GM19238 (cell line): ENCODE results near the gene CLEC4A.
"Not testable (repeated sequence)": the region's sequence is repeated elsewhere in the genome, so short reads cannot be mapped to it uniquely, and the experiment has no call there.

Experiments
- DNase-seq: peaks from one replicate; pipeline ENCODE4 v3.0.0; 2011; ENCODE audit warnings: low spot score; ENCODE audit not compliant: insufficient read length

The CLEC4A gene

DNA sequence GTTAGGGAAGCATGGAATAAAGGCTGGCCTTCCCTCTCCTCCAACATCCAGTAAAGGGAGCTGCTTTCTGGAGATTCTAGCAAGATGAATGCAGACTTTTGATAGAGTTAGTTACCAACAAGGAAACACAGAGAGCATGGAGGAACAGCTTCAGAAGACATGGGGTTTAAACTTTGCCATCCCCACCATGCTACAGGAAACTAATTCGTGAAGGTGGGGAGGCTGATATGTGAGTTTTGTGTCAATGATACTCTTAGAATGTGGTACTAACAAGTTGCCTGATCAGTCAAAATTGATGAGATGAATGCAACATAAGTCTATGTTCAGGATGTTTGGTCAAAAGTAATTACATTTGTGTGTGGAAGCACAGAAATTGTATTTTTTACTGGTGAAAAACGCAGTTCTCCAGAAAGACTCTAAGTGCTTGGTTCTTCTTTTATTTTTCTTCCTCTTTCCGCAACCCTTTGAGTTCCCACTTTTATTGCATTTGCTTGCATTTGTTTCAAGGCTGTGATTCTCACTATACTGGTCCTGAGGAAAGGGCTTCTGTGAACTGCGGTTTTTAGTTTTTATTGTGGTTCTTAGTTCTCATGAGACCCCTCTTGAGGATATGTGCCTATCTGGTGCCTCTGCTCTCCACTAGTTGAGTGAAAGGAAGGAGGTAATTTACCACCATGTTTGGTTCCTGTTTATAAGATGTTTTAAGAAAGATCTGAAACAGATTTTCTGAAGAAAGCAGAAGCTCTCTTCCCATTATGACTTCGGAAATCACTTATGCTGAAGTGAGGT lies at the start of gene CLEC4A:
Gene CLEC4A (plus strand): TSS at position 494 of the 789 bp plus-strand sequence. CDS start 262 bp downstream, at position 756.
- DNase-seq = no peak

- no peak for DNase-seq
Measured at GRCh38 chr12:8075935-8076334, 47.5 kb upstream of the CLEC4A start.

GRCh38 chr12:8076366-8076765 lies 47.1 kb upstream of the CLEC4A start:
- no peak for DNase-seq

- DNase-seq = no peak
Measured at GRCh38 chr12:8077207-8077606, 46.2 kb upstream of the CLEC4A start.

DNA sequence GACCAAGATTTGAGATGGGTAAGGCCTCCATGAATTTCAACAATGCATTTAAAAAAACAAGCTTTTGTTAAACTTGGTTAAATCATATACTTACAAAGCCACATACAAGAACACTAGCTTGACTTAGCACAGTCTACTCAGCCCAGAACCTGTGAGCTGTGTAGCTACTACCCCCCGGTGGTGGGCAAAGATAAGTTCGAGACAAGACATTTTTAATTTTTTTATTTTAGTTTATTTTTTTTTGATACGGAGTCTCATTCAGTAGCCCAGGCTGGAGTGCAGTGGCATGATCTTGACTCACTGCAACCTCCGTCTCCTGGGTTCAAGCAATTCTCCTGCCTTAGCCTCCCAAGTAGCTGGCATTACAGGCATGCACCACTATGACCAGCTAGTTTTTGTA lies 45.0 kb upstream of the CLEC4A start:
- DNase-seq = no peak

DNA sequence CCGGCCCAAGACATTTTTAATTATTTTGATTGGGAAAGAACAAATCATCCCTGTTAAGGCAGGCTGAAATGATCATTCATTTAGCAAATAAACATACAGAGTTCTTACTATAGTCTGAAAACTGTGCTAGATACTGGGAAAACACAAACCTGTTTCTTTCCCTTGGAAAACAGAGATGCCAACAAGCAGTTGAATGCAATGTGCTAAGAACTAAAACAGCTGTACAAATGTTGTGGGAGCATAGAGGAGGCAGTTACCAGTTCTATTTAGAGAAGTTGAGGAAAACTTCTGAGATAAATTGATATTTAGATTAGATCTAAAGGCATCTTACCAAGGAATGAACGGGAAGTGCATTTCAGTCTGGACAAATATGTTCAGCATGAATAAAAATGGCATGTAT lies 44.5 kb upstream of the CLEC4A start:
- DNase-seq = no peak

- no peak for DNase-seq
Measured at GRCh38 chr12:8080120-8080519, 43.3 kb upstream of the CLEC4A start.

DNA sequence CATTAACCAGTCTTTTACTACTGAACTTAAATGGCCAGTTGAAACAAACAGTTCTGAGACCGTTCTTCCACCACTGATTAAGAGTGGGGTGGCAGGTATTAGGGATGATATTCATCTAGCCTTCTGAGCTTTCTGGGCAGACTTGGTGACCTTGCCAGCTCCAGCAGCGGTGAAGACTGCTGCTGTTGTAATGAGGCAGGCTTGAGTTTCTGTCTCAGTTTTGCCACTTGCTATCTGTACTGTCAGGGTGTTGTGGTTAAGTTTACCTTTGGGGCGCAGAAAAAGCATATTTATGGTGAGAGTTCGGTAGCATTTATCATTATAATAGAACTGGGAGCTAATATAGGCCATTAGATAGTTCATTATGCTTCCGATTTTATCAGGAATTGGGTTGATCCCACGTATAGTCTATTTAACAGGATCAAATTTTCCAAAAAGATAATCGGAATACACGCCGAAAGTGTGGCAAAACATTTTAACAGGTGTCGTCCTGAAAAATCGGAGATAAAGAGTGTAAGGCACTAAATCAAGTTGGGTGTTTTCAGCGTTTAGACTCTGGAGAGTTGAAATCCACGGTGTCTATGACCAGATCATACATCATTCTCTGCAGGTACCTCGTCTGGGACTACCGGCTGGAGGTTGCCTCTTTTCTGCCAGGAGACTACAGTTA lies 42.0 kb upstream of the CLEC4A start:
- no peak for DNase-seq

DNA sequence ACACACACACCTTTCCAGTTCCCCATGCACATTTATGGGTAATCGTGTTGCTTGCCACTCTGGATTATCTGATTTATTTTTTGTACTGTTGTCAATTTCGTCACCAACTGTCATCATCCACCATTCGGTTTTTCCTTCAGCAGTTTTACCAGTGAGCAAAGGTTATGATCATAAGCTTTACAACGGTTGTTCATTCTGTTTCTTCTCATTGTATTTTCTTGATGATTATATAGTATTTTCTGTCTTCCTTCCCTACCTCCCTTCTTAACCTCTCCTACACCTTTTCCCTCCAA lies 40.7 kb upstream of the CLEC4A start:
- no peak for DNase-seq

DNA sequence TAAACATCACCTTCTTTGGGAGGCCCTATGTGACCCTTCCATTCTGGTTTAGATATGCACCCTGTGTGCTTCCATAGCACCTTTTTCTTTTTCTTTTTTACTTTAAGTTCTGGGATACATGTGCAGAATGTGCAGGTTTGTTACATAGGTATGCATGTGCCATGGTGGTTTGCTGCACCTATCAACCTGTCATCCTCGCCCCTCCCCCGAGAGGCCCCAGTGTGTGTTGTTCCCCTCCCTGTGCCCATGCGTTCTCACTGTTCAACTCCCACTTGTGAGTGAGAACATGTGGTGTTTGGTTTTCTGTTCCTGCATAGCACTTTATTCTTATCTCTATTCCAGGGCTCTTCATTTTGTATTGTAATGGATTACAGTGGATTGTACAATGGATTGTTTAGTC lies 39.1 kb upstream of the CLEC4A start:
- DNase-seq = not testable (repeated sequence)

DNA sequence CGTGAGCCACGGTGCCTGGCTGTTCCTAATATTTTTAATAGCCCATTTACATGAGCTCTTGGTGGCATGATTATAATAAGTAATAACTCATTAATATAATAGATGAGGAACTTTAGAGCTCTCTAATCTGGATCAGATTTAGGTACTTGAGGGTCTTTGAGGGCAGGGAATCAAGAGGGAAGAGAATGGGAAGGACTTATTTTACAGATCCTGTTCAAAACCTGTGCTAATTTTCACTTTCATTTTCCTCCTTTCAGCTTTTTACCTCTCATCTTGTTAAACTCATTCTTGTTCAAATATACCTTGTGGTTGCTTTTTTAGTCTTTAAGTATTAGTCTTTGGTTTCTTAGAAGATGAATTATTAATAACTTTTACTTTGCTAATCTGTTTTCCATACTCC lies 35.8 kb upstream of the CLEC4A start:
- DNase-seq = no peak

DNA sequence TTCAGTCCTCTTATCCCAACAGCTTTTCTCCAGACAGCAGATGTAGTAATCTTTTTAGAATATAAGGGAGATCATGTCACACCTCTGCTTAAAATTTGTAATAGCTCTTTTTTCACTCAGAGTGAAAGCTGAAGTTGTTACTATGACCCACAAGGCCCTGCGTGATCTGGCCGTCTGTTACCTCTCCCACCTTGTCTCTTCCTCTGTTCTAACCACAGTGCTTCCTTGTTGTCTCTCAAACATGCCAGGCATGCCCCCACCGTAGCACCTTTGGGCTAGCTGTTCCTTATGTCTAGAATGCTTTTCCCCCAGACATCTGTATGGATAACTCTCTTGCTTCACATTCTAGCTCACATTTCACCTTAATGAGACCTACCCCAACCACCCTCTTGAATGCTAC lies 34.8 kb upstream of the CLEC4A start:
- DNase-seq = peak; percentile 17

GRCh38 chr12:8089277-8089676 lies 34.1 kb upstream of the CLEC4A start:
- not testable (repeated sequence) for DNase-seq

DNA sequence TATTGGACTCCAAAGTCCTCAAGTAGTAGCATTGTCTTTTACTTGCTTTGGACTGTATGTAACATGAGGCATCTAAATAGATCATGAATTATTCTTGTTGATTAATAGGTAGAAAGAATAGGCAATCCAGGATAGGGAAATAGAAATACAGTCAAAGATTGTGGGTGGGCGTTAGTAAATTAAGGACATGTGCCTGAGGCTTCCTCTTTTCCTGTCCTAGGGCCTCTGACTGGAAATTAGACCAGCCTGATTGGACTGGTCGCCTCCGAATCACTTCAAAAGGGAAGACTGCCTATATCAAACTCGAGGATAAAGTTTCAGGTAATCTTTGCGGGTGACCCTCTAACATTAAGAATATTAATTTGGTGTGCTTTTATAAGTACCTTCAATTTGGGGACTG lies 33.7 kb upstream of the CLEC4A start:
- no peak for DNase-seq

DNA sequence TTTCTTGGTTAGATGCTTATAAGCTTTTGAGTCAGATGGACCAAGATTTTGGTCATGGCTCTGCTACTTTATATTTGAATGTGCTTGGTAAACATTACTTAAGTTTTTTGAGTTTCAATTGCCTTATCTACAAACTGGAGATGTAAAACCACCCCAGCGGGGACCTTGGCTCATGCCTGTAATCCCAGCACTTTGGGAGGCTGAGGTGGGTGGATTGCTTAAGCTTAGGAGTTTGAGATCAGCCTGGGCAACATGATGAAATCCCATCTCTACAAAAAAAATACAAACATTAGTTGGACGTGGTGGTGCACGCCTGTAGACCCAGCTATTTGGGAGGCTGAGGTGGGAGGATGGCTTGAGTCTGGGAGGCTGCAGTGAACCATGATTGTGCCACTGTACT lies 30.1 kb upstream of the CLEC4A start:
- DNase-seq = no peak

- no peak for DNase-seq
Measured at GRCh38 chr12:8096281-8096915, 27.0 kb upstream of the CLEC4A start.

- no peak for DNase-seq
Measured at GRCh38 chr12:8099235-8099634, 24.2 kb upstream of the CLEC4A start.

DNA sequence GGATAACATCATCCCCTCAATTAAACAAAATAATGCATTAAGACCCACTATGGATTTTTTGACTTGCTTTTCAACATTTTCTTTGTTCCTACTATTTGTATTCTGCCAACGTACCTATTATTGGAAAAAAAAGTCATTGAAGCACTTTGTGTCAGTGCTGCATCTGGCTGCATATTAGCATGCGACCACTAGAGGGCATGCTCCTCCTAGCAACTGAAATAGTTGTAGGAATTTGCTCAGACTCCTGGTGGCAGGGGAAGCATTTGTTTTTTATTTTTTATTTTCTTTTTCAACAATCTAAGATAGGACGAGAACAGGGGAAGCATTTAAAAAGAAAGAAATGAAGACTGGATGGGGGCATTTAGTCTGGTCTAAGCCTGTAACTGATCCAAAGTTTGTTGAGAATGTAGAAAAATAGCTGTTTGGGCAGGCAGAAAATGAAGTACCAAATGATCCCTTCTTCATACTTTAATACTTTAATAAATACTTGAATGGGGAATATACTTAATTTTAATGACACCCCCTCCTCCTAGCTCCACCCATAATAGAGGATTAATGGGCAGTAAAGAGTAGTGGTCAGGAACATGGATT lies 14.5 kb upstream of the CLEC4A start:
- DNase-seq = peak; percentile 27

DNA sequence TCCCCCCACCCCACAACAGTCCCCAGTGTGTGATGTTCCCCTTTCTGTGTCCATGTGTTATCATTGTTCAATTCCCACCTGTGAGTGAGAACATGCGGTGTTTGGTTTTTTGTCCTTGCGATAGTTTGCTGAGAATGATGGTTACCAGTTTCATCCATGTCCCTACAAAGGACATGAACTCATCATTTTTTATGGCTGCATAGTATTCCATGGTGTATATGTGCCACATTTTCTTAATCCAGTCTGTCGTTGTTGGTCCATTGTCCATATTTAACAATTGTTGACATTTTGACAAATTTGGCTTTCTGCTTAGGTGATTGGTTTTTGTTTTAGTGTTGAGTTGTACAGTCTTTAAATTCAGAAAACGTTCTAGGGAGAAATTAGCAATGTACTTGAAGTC lies 10.3 kb upstream of the CLEC4A start:
- DNase-seq = not testable (repeated sequence)

GRCh38 chr12:8120072-8120713 lies 3.2 kb upstream of the CLEC4A start:
- DNase-seq = no peak

DNA sequence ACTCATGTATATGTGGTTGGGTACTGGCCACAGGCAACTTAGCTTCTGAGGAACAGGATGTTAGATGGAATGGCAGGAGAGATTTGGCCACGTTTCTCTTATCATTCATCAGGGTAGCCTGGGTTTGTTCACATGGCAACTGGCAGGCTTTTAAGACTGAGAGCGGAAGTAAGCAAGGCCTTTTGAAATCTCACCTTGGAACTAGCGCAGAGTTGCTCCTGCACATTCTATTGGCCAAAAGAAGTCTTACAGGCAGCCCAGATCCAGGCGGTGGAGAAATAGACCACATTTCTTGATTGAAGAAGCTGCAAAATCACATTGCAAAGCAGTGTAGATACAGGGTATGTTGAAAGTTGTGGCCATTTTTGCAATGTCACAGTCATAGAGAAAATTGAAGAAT lies 3.7 kb downstream of the CLEC4A start:
- DNase-seq = no peak
